ENCODE data around the gene DYRK2. TPM values are rescaled to one million over a fixed set of nuclear protein-coding genes. Genes with fewer than 3 reads are reported as not detected.

Gene DYRK2
- total RNA-seq, 4 donors from 2014 or later: 14.1 to 25.7 (median 15.9) TPM

DNA sequence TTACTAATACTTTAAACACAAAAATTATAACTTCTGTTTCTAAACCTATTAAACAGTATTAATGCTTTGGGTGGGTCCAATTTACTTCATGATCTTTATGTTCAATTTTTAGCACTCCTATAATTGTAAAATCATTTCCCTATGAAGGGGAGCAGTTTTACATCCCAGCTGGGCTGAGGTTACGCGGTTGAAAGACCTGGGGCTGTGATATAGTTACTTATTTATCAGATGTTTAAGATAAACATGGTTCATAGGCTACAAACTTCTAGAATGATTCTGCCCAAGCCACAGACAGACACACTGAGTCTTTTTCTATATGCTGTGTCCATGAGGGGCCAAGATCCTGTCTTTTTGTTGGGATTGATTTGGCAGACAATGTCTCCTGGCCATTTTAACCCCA lies 44.4 kb downstream of the DYRK2 start:
- TF ChIP-seq POLR2A (IDR thresholded peaks at IDR 0.05): no peak
- TF ChIP-seq, protein P1, sequence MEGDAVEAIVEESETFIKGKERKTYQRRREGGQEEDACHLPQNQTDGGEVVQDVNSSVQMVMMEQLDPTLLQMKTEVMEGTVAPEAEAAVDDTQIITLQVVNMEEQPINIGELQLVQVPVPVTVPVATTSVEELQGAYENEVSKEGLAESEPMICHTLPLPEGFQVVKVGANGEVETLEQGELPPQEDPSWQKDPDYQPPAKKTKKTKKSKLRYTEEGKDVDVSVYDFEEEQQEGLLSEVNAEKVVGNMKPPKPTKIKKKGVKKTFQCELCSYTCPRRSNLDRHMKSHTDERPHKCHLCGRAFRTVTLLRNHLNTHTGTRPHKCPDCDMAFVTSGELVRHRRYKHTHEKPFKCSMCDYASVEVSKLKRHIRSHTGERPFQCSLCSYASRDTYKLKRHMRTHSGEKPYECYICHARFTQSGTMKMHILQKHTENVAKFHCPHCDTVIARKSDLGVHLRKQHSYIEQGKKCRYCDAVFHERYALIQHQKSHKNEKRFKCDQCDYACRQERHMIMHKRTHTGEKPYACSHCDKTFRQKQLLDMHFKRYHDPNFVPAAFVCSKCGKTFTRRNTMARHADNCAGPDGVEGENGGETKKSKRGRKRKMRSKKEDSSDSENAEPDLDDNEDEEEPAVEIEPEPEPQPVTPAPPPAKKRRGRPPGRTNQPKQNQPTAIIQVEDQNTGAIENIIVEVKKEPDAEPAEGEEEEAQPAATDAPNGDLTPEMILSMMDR (IDR thresholded peaks at IDR 0.05 in 4 of 5, conservative IDR thresholded peaks at IDR 0.05 in 1 of 5): no peak
- Histone ChIP-seq H3K27me3 (no peaks in the 10 kb centered on the region), H3K27ac (no peak overlapping the region), H3K4me3 (no peak overlapping the region), H3K9me3 (no peaks in the 10 kb centered on the region), H3K36me3 (no peaks in the 10 kb centered on the region), H3K4me1 (no peaks in the 10 kb centered on the region)
- no peak for ATAC-seq
- in situ Hi-C loops (cut with MboI; ENCODE audit: low sequenced_read_pairs in 4 of 4): no loop called here
- intact Hi-C loops (cut with DNase I; ENCODE audit: low total_unique reads): no loop called here
- DNase-seq: no peak

DNA sequence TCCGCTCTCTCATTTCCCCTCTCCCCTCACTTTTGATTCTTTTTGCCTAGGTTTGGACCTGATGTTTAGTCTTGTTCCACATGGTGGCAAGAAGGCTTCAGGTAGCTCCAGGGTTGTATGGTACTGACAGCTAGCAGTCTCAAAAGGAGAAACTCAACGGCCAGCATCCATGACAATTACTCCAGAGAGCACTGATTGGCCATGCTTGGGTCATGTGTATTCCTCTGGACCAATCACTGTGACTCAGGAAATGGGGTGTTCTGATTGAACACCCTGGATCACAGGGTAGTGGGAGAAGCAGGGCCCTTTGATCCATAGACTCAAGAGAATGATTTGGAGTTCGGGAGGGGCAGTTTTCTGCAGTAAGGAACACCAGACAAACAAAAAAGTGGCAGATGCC lies 45.3 kb downstream of the DYRK2 start:
- Histone ChIP-seq H3K27ac (no peak overlapping the region), H3K4me1 (no peaks in the 10 kb centered on the region), H3K27me3 (no peaks in the 10 kb centered on the region), H3K4me3 (no peak overlapping the region), H3K9me3 (no peaks in the 10 kb centered on the region), H3K36me3 (no peaks in the 10 kb centered on the region)
- intact Hi-C loops (cut with DNase I; ENCODE audit: low total_unique reads) (no loop called here), in situ Hi-C loops (cut with MboI; ENCODE audit: low sequenced_read_pairs in 4 of 4) (no loop called here)
- no peak for DNase-seq
- no peak for ATAC-seq
- TF ChIP-seq, protein P1 (IDR thresholded peaks at IDR 0.05 in 4 of 5, conservative IDR thresholded peaks at IDR 0.05 in 1 of 5): no peak
- TF ChIP-seq POLR2A (IDR thresholded peaks at IDR 0.05): no peak

DNA sequence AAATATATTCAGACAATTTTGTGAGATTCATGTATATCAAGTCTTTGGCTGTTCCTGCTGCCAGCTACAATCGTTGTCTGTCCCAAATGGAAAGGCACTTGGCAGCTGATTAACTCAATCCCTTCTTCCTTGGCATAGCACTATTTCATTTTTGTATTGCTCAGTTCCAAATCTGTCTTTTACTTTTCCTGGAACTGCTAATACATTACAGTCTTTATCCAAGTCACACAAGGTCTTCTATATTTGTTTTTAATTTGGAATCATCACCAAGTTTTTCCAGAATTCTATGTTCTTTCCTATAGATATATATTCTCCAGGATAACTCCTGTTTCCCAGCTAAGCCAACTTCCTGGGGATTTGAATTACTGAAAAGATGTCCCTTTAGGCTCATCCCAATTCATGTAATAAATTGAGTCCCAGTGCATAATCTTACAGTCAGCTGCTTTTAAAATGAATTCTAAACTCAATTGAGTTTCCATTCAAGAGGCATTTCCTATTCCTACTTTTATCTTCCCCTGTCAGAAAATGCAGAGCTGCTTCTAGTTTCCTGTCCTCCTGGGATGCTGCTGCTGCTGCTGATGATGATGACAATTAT lies 45.9 kb downstream of the DYRK2 start:
- H3K27ac ChIP-seq: no peak overlapping the region
- DNase-seq (no peak), ATAC-seq (no peak)
- H3K4me1 ChIP-seq: no peaks in the 10 kb centered on the region
- no peak for TF ChIP-seq POLR2A (IDR thresholded peaks at IDR 0.05)
- TF ChIP-seq, protein P1 (IDR thresholded peaks at IDR 0.05 in 4 of 5, conservative IDR thresholded peaks at IDR 0.05 in 1 of 5): no peak
- no peaks in the 10 kb centered on the region for H3K9me3 ChIP-seq
- no peaks in the 10 kb centered on the region for H3K27me3 ChIP-seq
- H3K36me3 ChIP-seq: no peaks in the 10 kb centered on the region
- intact Hi-C loops (cut with DNase I; ENCODE audit: low total_unique reads): no loop called here
- in situ Hi-C loops (cut with MboI; ENCODE audit: low sequenced_read_pairs in 4 of 4): no loop called here
- no peak overlapping the region for H3K4me3 ChIP-seq

DNA sequence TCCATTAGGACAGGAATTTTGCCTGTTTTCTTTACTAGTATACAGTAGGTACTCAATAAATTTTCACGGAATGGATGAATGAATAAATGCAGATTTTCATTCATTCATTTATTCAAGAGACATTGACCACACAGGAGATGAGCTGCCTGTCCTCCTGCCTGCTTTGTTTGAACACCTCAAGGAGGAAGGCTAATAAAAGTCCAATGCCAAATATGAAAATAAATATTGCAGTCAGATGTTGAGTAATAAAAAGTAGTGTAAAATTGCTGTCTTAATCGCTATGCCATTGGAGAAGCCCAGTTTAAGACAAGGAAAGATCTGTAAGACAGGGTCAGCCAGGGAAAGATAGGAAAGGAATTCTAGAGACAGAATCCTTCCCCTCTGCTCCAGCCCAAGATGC lies 47.4 kb downstream of the DYRK2 start:
- H3K9me3 ChIP-seq: no peaks in the 10 kb centered on the region
- no peak overlapping the region for H3K4me3 ChIP-seq
- H3K27ac ChIP-seq: no peak overlapping the region
- no peak for TF ChIP-seq POLR2A (IDR thresholded peaks at IDR 0.05)
- TF ChIP-seq, protein P1 (IDR thresholded peaks at IDR 0.05 in 4 of 5, conservative IDR thresholded peaks at IDR 0.05 in 1 of 5): no peak
- intact Hi-C loops (cut with DNase I; ENCODE audit: low total_unique reads): no loop called here
- DNase-seq: no peak
- in situ Hi-C loops (cut with MboI; ENCODE audit: low sequenced_read_pairs in 4 of 4): no loop called here
- H3K4me1 ChIP-seq: no peaks in the 10 kb centered on the region
- no peaks in the 10 kb centered on the region for H3K27me3 ChIP-seq
- no peak for ATAC-seq
- no peaks in the 10 kb centered on the region for H3K36me3 ChIP-seq

DNA sequence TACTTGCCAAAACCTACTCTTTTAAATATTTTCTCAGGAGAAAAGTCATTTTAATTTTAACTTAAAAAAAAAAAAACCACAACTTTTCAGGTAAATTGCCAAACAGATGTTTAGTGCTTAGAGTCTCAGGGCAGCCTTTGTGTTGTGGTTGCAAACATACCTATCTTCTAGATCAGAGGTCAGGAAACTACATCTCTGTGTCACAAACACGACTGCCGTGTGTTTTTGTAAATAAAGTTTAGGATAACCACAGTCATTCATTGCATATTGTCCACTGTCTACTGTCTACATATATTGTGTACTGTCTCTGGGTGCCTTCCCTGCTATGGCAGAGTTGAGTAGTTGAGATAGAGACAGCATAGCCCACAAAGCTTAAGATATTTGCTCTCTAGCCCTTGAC lies 48.9 kb downstream of the DYRK2 start:
- Histone ChIP-seq H3K27me3 (no peaks in the 10 kb centered on the region), H3K27ac (no peak overlapping the region)

More for the DNA sequence above, 48.9 kb downstream of the DYRK2 start:
- H3K36me3 ChIP-seq: no peaks in the 10 kb centered on the region
- DNase-seq (no peak), ATAC-seq (no peak)
- no peaks in the 10 kb centered on the region for H3K4me1 ChIP-seq
- in situ Hi-C loops (cut with MboI; ENCODE audit: low sequenced_read_pairs in 4 of 4): no loop called here
- no peak overlapping the region for H3K4me3 ChIP-seq
- TF ChIP-seq, protein P1 (IDR thresholded peaks at IDR 0.05 in 4 of 5, conservative IDR thresholded peaks at IDR 0.05 in 1 of 5): no peak
- no peak for TF ChIP-seq POLR2A (IDR thresholded peaks at IDR 0.05)
- intact Hi-C loops (cut with DNase I; ENCODE audit: low total_unique reads): no loop called here
- H3K9me3 ChIP-seq: no peaks in the 10 kb centered on the region

Data from gastrocnemius medialis (tissue), 4 donors.